ENCODE measurements around the gene CLDN34.

CLDN34 gene

GRCh38 chrX:9980927-9981326 is 13.8 kb downstream of the CLDN34 start:
- no peak for DNase-seq (ENCODE audit: low spot score)

GRCh38 chrX:9983441-9983840 is 16.3 kb downstream of the CLDN34 start:
- DNase-seq (ENCODE audit: low spot score): no peak

GRCh38 chrX:9983846-9984245 is 16.7 kb downstream of the CLDN34 start:
- DNase-seq (ENCODE audit: low spot score): no peak

- peak; percentile 12 for DNase-seq (ENCODE audit: low spot score)
These were observed 21.6 kb downstream of the CLDN34 start for GRCh38 chrX:9988762-9989161.

- no peak for DNase-seq (ENCODE audit: low spot score)
These were observed 24.9 kb downstream of the CLDN34 start for GRCh38 chrX:9992061-9992460.

- DNase-seq (ENCODE audit: low spot score): no peak
These were observed 25.6 kb downstream of the CLDN34 start for GRCh38 chrX:9992724-9993123.

- peak; percentile 74 for DNase-seq (ENCODE audit: low spot score)
These were observed 28.7 kb downstream of the CLDN34 start for GRCh38 chrX:9995855-9996339.

GRCh38 chrX:9997041-9997440 is 29.9 kb downstream of the CLDN34 start:
- DNase-seq (ENCODE audit: low spot score): no peak

GRCh38 chrX:9997524-9997923 is 30.4 kb downstream of the CLDN34 start:
- no peak for DNase-seq (ENCODE audit: low spot score)

- DNase-seq (ENCODE audit: low spot score): no peak
These were observed 34.3 kb downstream of the CLDN34 start for GRCh38 chrX:10001496-10001895.

GRCh38 chrX:10004832-10005475 is 37.8 kb downstream of the CLDN34 start:
- DNase-seq (ENCODE audit: low spot score): no peak

- no peak for DNase-seq (ENCODE audit: low spot score)
These were observed 38.9 kb downstream of the CLDN34 start for GRCh38 chrX:10006086-10006485.

GRCh38 chrX:10006770-10007169 is 39.6 kb downstream of the CLDN34 start:
- DNase-seq (ENCODE audit: low spot score): no peak

GRCh38 chrX:10007621-10008020 is 40.5 kb downstream of the CLDN34 start:
- no peak for DNase-seq (ENCODE audit: low spot score)

- DNase-seq (ENCODE audit: low spot score): no peak
These were observed 41.4 kb downstream of the CLDN34 start for GRCh38 chrX:10008483-10009056.

GRCh38 chrX:10009741-10010140 is 42.6 kb downstream of the CLDN34 start:
- DNase-seq (ENCODE audit: low spot score): no peak

GRCh38 chrX:10010686-10011085 is 43.5 kb downstream of the CLDN34 start:
- no peak for DNase-seq (ENCODE audit: low spot score)

- peak; percentile 54 for DNase-seq (ENCODE audit: low spot score)
These were observed 44.2 kb downstream of the CLDN34 start for GRCh38 chrX:10011261-10011931.

GRCh38 chrX:10011991-10012390 is 44.8 kb downstream of the CLDN34 start:
- no peak for DNase-seq (ENCODE audit: low spot score)

- DNase-seq (ENCODE audit: low spot score): peak; percentile 75
These were observed 47.5 kb downstream of the CLDN34 start for GRCh38 chrX:10014462-10015354.

GRCh38 chrX:10015355-10015722 is 48.2 kb downstream of the CLDN34 start:
- DNase-seq (ENCODE audit: low spot score): no peak

GRCh38 chrX:10015723-10016518 is 48.8 kb downstream of the CLDN34 start:
- no peak for DNase-seq (ENCODE audit: low spot score)

All from CD4-positive, alpha-beta T cell treated with Interleukin-2 at 100 ng/mL for 4 hours (primary cell).